Measurements from ENCODE around the gene PLAGL2. TPM values are rescaled to one million over a fixed set of nuclear protein-coding genes. Genes with fewer than 3 reads are reported as not detected.
A peak's percentile ranks its signal among the peaks of the same experiment; 100 is the strongest.

The PLAGL2 gene
- total and polyA plus RNA-seq, 9 of the 15 experiments (the other 6 are each of a cell fraction or from before 2014, with no cell fraction given), result 3.1 to 24.3 (median 6.4) TPM

DNA sequence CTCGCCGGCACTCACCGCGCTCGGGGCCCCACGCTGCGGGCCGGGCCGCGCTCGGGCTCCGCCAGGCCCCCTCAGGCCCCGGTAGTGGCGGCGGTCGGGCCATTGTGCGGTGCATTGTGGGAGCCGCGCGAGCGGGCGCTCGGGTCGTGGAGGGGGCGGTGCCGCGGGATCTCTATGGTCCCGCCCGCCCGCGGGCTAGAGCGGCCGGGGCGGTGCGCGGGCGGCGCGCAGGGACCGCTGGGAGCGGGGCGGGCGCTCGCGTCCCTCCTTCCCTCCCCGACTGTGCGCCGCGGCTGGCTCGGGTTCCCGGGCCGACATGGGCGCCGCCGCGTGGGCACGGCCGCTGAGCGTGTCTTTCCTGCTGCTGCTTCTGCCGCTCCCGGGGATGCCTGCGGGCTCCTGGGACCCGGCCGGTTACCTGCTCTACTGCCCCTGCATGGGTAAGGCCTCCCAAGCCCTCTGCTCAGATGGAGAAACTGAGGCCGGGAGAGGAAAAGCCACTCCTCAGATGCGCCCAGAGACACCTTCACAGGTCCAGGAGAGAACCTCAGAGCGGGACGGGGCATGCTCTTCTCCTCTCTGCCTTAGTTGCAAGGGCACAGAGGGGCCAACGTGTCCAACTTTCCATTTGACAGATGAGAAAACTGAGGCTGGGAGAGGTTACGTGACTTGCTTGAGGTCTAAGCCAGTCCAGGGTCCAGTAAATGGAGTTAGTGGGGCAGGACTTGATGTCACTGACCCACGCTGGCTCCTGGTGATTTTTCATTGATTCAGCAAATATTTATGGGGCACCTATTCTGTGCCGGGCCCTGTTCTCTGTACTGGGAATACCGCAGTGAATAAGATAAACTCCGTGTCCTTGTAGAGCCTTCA is at the start of gene PLAGL2, which contains the start of gene POFUT1 (continued):
- peak; percentile 55; the same call in 1 of the 2 replicates for TF ChIP-seq ATF7 (IDR thresholded peaks at IDR 0.05)
- peak; percentile 95 for TF ChIP-seq CCNT2 (IDR thresholded peaks at IDR 0.05; ENCODE audit: borderline replicate concordance, extremely low read depth, insufficient read length, low read depth, low read length)
- peak; percentile 86 for TF ChIP-seq EP400 (IDR thresholded peaks at IDR 0.05)
- TF ChIP-seq NR3C1 (CRISPR knock-in tag; IDR thresholded peaks at IDR 0.05), result no peak
- TF ChIP-seq, protein P1, sequence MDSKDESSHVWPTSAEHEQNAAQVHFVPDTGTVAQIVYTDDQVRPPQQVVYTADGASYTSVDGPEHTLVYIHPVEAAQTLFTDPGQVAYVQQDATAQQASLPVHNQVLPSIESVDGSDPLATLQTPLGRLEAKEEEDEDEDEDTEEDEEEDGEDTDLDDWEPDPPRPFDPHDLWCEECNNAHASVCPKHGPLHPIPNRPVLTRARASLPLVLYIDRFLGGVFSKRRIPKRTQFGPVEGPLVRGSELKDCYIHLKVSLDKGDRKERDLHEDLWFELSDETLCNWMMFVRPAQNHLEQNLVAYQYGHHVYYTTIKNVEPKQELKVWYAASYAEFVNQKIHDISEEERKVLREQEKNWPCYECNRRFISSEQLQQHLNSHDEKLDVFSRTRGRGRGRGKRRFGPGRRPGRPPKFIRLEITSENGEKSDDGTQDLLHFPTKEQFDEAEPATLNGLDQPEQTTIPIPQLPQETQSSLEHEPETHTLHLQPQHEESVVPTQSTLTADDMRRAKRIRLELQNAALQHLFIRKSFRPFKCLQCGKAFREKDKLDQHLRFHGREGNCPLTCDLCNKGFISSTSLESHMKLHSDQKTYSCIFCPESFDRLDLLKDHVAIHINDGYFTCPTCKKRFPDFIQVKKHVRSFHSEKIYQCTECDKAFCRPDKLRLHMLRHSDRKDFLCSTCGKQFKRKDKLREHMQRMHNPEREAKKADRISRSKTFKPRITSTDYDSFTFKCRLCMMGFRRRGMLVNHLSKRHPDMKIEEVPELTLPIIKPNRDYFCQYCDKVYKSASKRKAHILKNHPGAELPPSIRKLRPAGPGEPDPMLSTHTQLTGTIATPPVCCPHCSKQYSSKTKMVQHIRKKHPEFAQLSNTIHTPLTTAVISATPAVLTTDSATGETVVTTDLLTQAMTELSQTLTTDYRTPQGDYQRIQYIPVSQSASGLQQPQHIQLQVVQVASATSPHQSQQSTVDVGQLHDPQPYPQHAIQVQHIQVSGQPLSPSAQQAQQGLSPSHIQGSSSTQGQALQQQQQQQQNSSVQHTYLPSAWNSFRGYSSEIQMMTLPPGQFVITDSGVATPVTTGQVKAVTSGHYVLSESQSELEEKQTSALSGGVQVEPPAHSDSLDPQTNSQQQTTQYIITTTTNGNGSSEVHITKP (IDR thresholded peaks at IDR 0.05; ENCODE audit: partially characterized antibody), result no peak
- TF ChIP-seq BCOR (IDR thresholded peaks at IDR 0.05), result peak; percentile 98
- TF ChIP-seq HIVEP1 (CRISPR knock-in tag; IDR thresholded peaks at IDR 0.05), result no peak
- TF ChIP-seq NCOA6 (IDR thresholded peaks at IDR 0.05), result no peak
- TF ChIP-seq, protein P2, sequence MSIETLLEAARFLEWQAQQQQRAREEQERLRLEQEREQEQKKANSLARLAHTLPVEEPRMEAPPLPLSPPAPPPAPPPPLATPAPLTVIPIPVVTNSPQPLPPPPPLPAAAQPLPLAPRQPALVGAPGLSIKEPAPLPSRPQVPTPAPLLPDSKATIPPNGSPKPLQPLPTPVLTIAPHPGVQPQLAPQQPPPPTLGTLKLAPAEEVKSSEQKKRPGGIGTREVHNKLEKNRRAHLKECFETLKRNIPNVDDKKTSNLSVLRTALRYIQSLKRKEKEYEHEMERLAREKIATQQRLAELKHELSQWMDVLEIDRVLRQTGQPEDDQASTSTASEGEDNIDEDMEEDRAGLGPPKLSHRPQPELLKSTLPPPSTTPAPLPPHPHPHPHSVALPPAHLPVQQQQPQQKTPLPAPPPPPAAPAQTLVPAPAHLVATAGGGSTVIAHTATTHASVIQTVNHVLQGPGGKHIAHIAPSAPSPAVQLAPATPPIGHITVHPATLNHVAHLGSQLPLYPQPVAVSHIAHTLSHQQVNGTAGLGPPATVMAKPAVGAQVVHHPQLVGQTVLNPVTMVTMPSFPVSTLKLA (conservative IDR thresholded peaks at IDR 0.05), result peak; percentile 52 to 76
- TF ChIP-seq HMGN3 (IDR thresholded peaks at IDR 0.05; ENCODE audit: borderline replicate concordance, extremely low read depth, insufficient read length, low read depth, low read length), result peak; percentile 88
- TF ChIP-seq JUNB (CRISPR knock-in tag; conservative IDR thresholded peaks at IDR 0.05), result no peak
- TF ChIP-seq TOE1 (IDR thresholded peaks at IDR 0.05; ENCODE audit: borderline replicate concordance), result no peak; the same call in 1 of the 2 replicates
- no peak for TF ChIP-seq TOE1 (CRISPR knock-in tag; IDR thresholded peaks at IDR 0.05; ENCODE audit: borderline replicate concordance, low read depth)
- peak; percentile 75; the same call in 1 of the 2 replicates for TF ChIP-seq MTA3 (IDR thresholded peaks at IDR 0.05; ENCODE audit: borderline replicate concordance)
- peak; percentile 95 for TF ChIP-seq RBFOX2 (IDR thresholded peaks at IDR 0.05; ENCODE audit: low read depth, low read length)
- TF ChIP-seq, protein P3, sequence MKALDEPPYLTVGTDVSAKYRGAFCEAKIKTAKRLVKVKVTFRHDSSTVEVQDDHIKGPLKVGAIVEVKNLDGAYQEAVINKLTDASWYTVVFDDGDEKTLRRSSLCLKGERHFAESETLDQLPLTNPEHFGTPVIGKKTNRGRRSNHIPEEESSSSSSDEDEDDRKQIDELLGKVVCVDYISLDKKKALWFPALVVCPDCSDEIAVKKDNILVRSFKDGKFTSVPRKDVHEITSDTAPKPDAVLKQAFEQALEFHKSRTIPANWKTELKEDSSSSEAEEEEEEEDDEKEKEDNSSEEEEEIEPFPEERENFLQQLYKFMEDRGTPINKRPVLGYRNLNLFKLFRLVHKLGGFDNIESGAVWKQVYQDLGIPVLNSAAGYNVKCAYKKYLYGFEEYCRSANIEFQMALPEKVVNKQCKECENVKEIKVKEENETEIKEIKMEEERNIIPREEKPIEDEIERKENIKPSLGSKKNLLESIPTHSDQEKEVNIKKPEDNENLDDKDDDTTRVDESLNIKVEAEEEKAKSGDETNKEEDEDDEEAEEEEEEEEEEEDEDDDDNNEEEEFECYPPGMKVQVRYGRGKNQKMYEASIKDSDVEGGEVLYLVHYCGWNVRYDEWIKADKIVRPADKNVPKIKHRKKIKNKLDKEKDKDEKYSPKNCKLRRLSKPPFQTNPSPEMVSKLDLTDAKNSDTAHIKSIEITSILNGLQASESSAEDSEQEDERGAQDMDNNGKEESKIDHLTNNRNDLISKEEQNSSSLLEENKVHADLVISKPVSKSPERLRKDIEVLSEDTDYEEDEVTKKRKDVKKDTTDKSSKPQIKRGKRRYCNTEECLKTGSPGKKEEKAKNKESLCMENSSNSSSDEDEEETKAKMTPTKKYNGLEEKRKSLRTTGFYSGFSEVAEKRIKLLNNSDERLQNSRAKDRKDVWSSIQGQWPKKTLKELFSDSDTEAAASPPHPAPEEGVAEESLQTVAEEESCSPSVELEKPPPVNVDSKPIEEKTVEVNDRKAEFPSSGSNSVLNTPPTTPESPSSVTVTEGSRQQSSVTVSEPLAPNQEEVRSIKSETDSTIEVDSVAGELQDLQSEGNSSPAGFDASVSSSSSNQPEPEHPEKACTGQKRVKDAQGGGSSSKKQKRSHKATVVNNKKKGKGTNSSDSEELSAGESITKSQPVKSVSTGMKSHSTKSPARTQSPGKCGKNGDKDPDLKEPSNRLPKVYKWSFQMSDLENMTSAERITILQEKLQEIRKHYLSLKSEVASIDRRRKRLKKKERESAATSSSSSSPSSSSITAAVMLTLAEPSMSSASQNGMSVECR (CRISPR knock-in tag; IDR thresholded peaks at IDR 0.05), result peak; percentile 72
- no peak for TF ChIP-seq HNRNPUL1 (IDR thresholded peaks at IDR 0.05; ENCODE audit: low read length)
- TF ChIP-seq SMAD2 (IDR thresholded peaks at IDR 0.05; ENCODE audit: low read depth, low read length), result no peak
